Astrocyte (in vitro differentiated cells and primary cell): ENCODE data around the gene FASTKD2.

ENCODE experiments used
- CTCF ChIP-seq: IDR thresholded peaks from 2 replicates; pipeline ENCODE4 v1.5.1; 2011; ENCODE audit warnings: low read depth, mild to moderate bottlenecking, inconsistent platforms, low read length, moderate library complexity; ENCODE audit not compliant: insufficient read depth
- EZH2 ChIP-seq: IDR thresholded peaks from 2 replicates; pipeline ENCODE4 v1.6.1; 2012; ENCODE audit warnings: mild to moderate bottlenecking, low read length, inconsistent platforms; ENCODE audit not compliant: insufficient read depth

GRCh38 chr2:206820807-206821206 is 55.4 kb downstream of the FASTKD2 start:
- TF ChIP-seq CTCF: no peak
- TF ChIP-seq EZH2: no peak
